Trophoblast cell (in vitro differentiated cells and primary cell): ENCODE results near the gene DTNBP1.
A peak's percentile ranks its signal among the peaks of the same experiment; 100 is the strongest.

ENCODE experiments used
- DNase-seq, 2 donors: peaks; one replicate each; pipeline ENCODE4 v3.0.0-alpha.2; 2016
- H2AFZ ChIP-seq: 2 replicates; pipeline ENCODE4 v1.6.1; 2013; ENCODE audit warnings: low read length, moderate library complexity, mild to moderate bottlenecking; ENCODE audit not compliant: insufficient read depth, poor library complexity
- H2AK5ac ChIP-seq: 2 replicates; pipeline ENCODE4 v1.6.1; 2013; ENCODE audit warnings: mild to moderate bottlenecking, low read length
- H2BK120ac ChIP-seq: 2 replicates; pipeline ENCODE4 v1.6.1; 2013; ENCODE audit warnings: low read length, mild to moderate bottlenecking, moderate library complexity; ENCODE audit not compliant: insufficient read depth, poor library complexity
- H2BK12ac ChIP-seq: 2 replicates; pipeline ENCODE4 v1.6.1; 2013; ENCODE audit warnings: mild to moderate bottlenecking, low read length, moderate library complexity
- H2BK5ac ChIP-seq: 2 replicates; pipeline ENCODE4 v1.6.1; 2013; ENCODE audit warnings: low read length, low read depth, moderate library complexity, mild to moderate bottlenecking; ENCODE audit not compliant: poor library complexity
- H3K14ac ChIP-seq: 2 replicates; pipeline ENCODE4 v1.6.1; 2013; ENCODE audit warnings: mild to moderate bottlenecking, low read length
- H3K18ac ChIP-seq: 2 replicates; pipeline ENCODE4 v1.6.1; 2013; ENCODE audit warnings: mild to moderate bottlenecking, low read length
- H3K23ac ChIP-seq: 2 replicates; pipeline ENCODE4 v1.6.1; 2013; ENCODE audit warnings: low read length
- H3K27ac ChIP-seq: 2 replicates; pipeline ENCODE4 v1.5.1; 2013; ENCODE audit warnings: low read depth, mild to moderate bottlenecking, inconsistent platforms, low read length, moderate library complexity
- H3K27me3 ChIP-seq: 2 replicates; pipeline ENCODE4 v1.6.1; 2013; ENCODE audit warnings: inconsistent platforms, mild to moderate bottlenecking, low read length, moderate library complexity; ENCODE audit not compliant: insufficient read depth
- H3K36me3 ChIP-seq, 2 experiments: 1 replicate in 1 of 2; 2 replicates in 1 of 2; pipeline ENCODE4 v1.6.1; 2013; ENCODE audit warnings: low read length in 2 of 2, mild to moderate bottlenecking in 2 of 2, moderate library complexity in 1 of 2; ENCODE audit not compliant: insufficient read depth in 2 of 2, control insufficient read depth in 1 of 2
- H3K4ac ChIP-seq: 2 replicates; pipeline ENCODE4 v1.6.1; 2013; ENCODE audit warnings: low read depth, mild to moderate bottlenecking, low read length, moderate library complexity
- H3K4me1 ChIP-seq, 2 experiments: 1 replicate in 1 of 2; 2 replicates in 1 of 2; pipeline ENCODE4 v1.6.1; 2013; ENCODE audit warnings: low read length in 2 of 2, mild to moderate bottlenecking in 2 of 2, moderate library complexity in 1 of 2; ENCODE audit not compliant: insufficient read depth in 2 of 2, control insufficient read depth in 1 of 2
- H3K4me2 ChIP-seq: 2 replicates; pipeline ENCODE4 v1.6.1; 2013; ENCODE audit warnings: inconsistent platforms, mild to moderate bottlenecking, low read length, moderate library complexity
- H3K4me3 ChIP-seq: 2 replicates; pipeline ENCODE4 v1.5.1; 2013; ENCODE audit warnings: mild to moderate bottlenecking, low read depth, low read length, inconsistent platforms
- H3K79me1 ChIP-seq: one replicate; pipeline ENCODE4 v1.6.1; 2013; ENCODE audit warnings: low read length
- H3K79me2 ChIP-seq: 2 replicates; pipeline ENCODE4 v1.6.1; 2013; ENCODE audit warnings: low read length, mild to moderate bottlenecking; ENCODE audit not compliant: control insufficient read depth, insufficient read depth, poor library complexity
- H3K9ac ChIP-seq: 2 replicates; pipeline ENCODE4 v1.6.1; 2013; ENCODE audit warnings: mild to moderate bottlenecking, low read length
- H3K9me3 ChIP-seq: 2 replicates; pipeline ENCODE4 v1.6.1; 2013; ENCODE audit warnings: low read depth, mild to moderate bottlenecking, control low read depth, inconsistent platforms, low read length; ENCODE audit not compliant: insufficient read depth
- H4K12ac ChIP-seq: 2 replicates; pipeline ENCODE4 v1.6.1; 2013; ENCODE audit warnings: low read depth, mild to moderate bottlenecking, low read length, moderate library complexity
- H4K8ac ChIP-seq: 2 replicates; pipeline ENCODE4 v1.6.1; 2013; ENCODE audit warnings: low read depth, mild to moderate bottlenecking, low read length, moderate library complexity
- H4K91ac ChIP-seq: one replicate; pipeline ENCODE4 v1.6.1; 2013; ENCODE audit warnings: low read depth, mild to moderate bottlenecking, low read length, moderate library complexity
- WGBS: extraction: QIAGEN DNeasy Blood & Tissue Kit; methylation state at CpG from one replicate; pipeline ENCODE4 v1.1.7; 2013; ENCODE audit warnings: missing lambda C conversion rate; ENCODE audit not compliant: insufficient read length, insufficient coverage; ENCODE audit errors: extremely low coverage; 5-methylcytosine and 5-hydroxymethylcytosine counted together

DTNBP1 gene

GRCh38 chr6:15551262-15551661 lies 111.6 kb downstream of the DTNBP1 start:
- peaks cover 9% of the 10 kb centered on the region for H3K79me1 ChIP-seq

GRCh38 chr6:15550546-15551123 lies 112.2 kb downstream of the DTNBP1 start:
- Histone ChIP-seq H2AFZ (no peak overlapping the region), H3K4me3 (no peak overlapping the region)

More at GRCh38 chr6:15551262-15551661, 111.6 kb downstream of the DTNBP1 start:
- peak overlapping the region; percentile 29 for H3K14ac ChIP-seq
- no peaks in the 10 kb centered on the region for H3K36me3 ChIP-seq
- H2AFZ ChIP-seq, result no peak overlapping the region
- WGBS, result no CpG with 5 or more reads among the region's 7 CpGs
- peak overlapping the region; percentile 8 for H2AK5ac ChIP-seq
- no peaks in the 10 kb centered on the region for H3K27me3 ChIP-seq
- H3K9me3 ChIP-seq, result no peaks in the 10 kb centered on the region
- H3K4ac ChIP-seq, result no peak overlapping the region
- H3K79me2 ChIP-seq, result no peaks in the 10 kb centered on the region
- no peak overlapping the region for H2BK120ac ChIP-seq
- H3K18ac ChIP-seq, result peak overlapping the region; percentile 12
- H3K9ac ChIP-seq, result no peak overlapping the region
- H3K4me2 ChIP-seq, result no peak overlapping the region
- peaks cover 9 to 17% of the 10 kb centered on the region in 2 experiments for H3K4me1 ChIP-seq
- peak overlapping the region; percentile 28 for H2BK12ac ChIP-seq
- H4K12ac ChIP-seq, result no peak overlapping the region
- no peak overlapping the region for H4K91ac ChIP-seq
- no peak overlapping the region for H3K4me3 ChIP-seq
- H3K27ac ChIP-seq, result peak overlapping the region; percentile 50
- H4K8ac ChIP-seq, result no peak overlapping the region
- no peak overlapping the region for H3K23ac ChIP-seq
- H2BK5ac ChIP-seq, result no peak overlapping the region
- no peak for DNase-seq

DNA sequence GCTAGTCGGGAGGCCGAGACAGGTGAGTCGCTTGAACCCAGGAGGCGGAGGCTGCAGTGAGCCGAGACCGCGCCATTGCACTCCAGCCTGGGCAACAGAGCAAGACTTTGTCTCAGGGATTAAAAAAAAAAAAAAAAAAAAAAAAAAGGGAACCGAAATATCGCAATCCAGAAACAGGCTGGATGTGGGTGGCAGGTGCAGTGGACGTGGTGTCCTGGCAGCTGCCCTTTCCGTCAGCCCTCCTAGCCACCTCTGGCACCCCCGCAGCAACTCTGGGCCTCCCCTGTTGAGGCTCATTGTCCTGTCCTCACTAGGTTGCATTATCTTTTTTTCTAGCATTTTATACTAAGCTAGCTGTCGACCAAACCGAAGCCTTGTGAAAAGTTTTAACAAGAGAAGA lies 113.5 kb downstream of the DTNBP1 start:
- no peak overlapping the region for H2AFZ ChIP-seq
- no peak overlapping the region for H3K4ac ChIP-seq
- no peak overlapping the region for H3K14ac ChIP-seq
- H3K4me1 ChIP-seq, result peaks cover 6 to 11% of the 10 kb centered on the region in 2 experiments
- H3K23ac ChIP-seq, result no peak overlapping the region
- no peak overlapping the region for H2BK12ac ChIP-seq
- H3K27ac ChIP-seq, result no peak overlapping the region
- H3K79me2 ChIP-seq, result peaks cover 2% of the 10 kb centered on the region
- no peak overlapping the region for H3K9ac ChIP-seq
- H3K18ac ChIP-seq, result no peak overlapping the region
- no peaks in the 10 kb centered on the region for H3K9me3 ChIP-seq
- H3K79me1 ChIP-seq, result peaks cover 6% of the 10 kb centered on the region
- no peaks in the 10 kb centered on the region for H3K27me3 ChIP-seq
- no peak overlapping the region for H4K12ac ChIP-seq
- no peak overlapping the region for H3K4me3 ChIP-seq
- H2AK5ac ChIP-seq, result no peak overlapping the region
- no peak for DNase-seq
- H4K8ac ChIP-seq, result no peak overlapping the region
- H2BK120ac ChIP-seq, result no peak overlapping the region
- no peaks in the 10 kb centered on the region for H3K36me3 ChIP-seq
- no CpG with 5 or more reads among the region's 14 CpGs for WGBS
- no peak overlapping the region for H3K4me2 ChIP-seq
- H2BK5ac ChIP-seq, result no peak overlapping the region
- no peak overlapping the region for H4K91ac ChIP-seq

More at GRCh38 chr6:15550546-15551123, 112.2 kb downstream of the DTNBP1 start:
- Histone ChIP-seq H3K9me3 (no peaks in the 10 kb centered on the region), H3K36me3 (no peaks in the 10 kb centered on the region), H3K79me1 (peaks cover 9% of the 10 kb centered on the region), H3K14ac (no peak overlapping the region), H3K4me2 (no peak overlapping the region), H4K8ac (no peak overlapping the region), H3K18ac (no peak overlapping the region), H3K23ac (no peak overlapping the region), H3K27ac (no peak overlapping the region), H2BK120ac (no peak overlapping the region), H3K27me3 (no peaks in the 10 kb centered on the region), H4K12ac (no peak overlapping the region), H3K79me2 (peaks cover 2% of the 10 kb centered on the region), H4K91ac (no peak overlapping the region), H2AK5ac (no peak overlapping the region), H3K9ac (no peak overlapping the region), H2BK12ac (no peak overlapping the region), H3K4ac (no peak overlapping the region), H3K4me1 (peaks cover 10 to 17% of the 10 kb centered on the region in 2 experiments), H2BK5ac (no peak overlapping the region)
- no CpG with 5 or more reads among the region's 2 CpGs for WGBS
- no peak for DNase-seq

DNA sequence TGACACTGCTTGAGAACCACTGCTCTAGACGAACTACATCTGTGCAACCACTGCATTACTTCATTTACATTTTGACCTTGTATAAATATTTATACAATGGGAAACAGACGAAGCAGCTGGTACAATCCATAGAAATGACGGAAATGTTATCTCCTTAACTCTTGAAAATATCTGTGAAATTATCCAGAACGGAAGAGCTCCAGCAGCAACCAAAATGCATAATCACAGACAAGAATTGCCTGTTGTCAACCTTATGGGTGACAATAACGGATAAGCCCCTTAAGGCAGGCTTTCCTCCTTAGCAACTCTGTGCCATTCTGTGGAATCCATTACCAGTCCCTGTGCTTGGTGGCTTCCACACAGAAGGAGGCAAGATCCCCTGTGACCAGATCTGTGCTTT lies 115.4 kb downstream of the DTNBP1 start:
- Histone ChIP-seq H3K4me2 (no peak overlapping the region), H3K14ac (no peak overlapping the region)
- WGBS, result no CpG with 5 or more reads among the region's 5 CpGs

More for the DNA sequence above, 115.4 kb downstream of the DTNBP1 start:
- Histone ChIP-seq H4K12ac (no peak overlapping the region), H2BK120ac (no peak overlapping the region), H3K36me3 (no peaks in the 10 kb centered on the region), H2BK12ac (no peak overlapping the region), H3K9ac (no peak overlapping the region), H4K8ac (no peak overlapping the region), H2BK5ac (no peak overlapping the region), H3K18ac (no peak overlapping the region), H2AFZ (no peak overlapping the region), H3K79me1 (peaks cover 3% of the 10 kb centered on the region), H2AK5ac (no peak overlapping the region), H3K4me1 (peaks cover 6% of the 10 kb centered on the region in 2 experiments), H3K27ac (no peak overlapping the region), H3K4me3 (no peak overlapping the region), H3K23ac (no peak overlapping the region), H3K27me3 (no peaks in the 10 kb centered on the region), H3K4ac (no peak overlapping the region), H4K91ac (no peak overlapping the region), H3K9me3 (no peaks in the 10 kb centered on the region), H3K79me2 (peaks cover 2% of the 10 kb centered on the region)
- peak in 1 of 2 donors; percentile 50 for DNase-seq
